HuH-7 (cell line): ENCODE results near the gene C7orf25.

Experiments used
- DNase-seq: peaks from one replicate; pipeline ENCODE4 v3.0.0; 2011; ENCODE audit warnings: low spot score

The C7orf25 gene

GRCh38 chr7:42911454-42912447 lies at the start of gene C7orf25:
Gene C7orf25 (minus strand): TSS chr7:42912070. CDS start chr7:42910900, 1,170 bp downstream.
- DNase-seq: peak; percentile 88

GRCh38 chr7:42961170-42961569 lies 49.3 kb upstream of the C7orf25 start:
- no peak for DNase-seq

- no peak for DNase-seq
Observed at GRCh38 chr7:42960762-42961161, 48.9 kb upstream of the C7orf25 start.

- DNase-seq: no peak
Observed at GRCh38 chr7:42959549-42959948, 47.7 kb upstream of the C7orf25 start.

- DNase-seq: no peak
Observed at GRCh38 chr7:42956062-42956461, 44.2 kb upstream of the C7orf25 start.

GRCh38 chr7:42953994-42954393 lies 42.1 kb upstream of the C7orf25 start:
- no peak for DNase-seq

- DNase-seq: no peak
Observed at GRCh38 chr7:42952328-42952727, 40.5 kb upstream of the C7orf25 start.

- no peak for DNase-seq
Observed at GRCh38 chr7:42950417-42950816, 38.5 kb upstream of the C7orf25 start.

GRCh38 chr7:42947521-42947920 lies 35.7 kb upstream of the C7orf25 start:
- DNase-seq: no peak

GRCh38 chr7:42946627-42946950 lies 34.7 kb upstream of the C7orf25 start:
- no peak for DNase-seq

GRCh38 chr7:42945821-42946626 lies 34.2 kb upstream of the C7orf25 start:
- no peak for DNase-seq

- DNase-seq: peak; percentile 58
Observed at GRCh38 chr7:42940985-42941847, 29.3 kb upstream of the C7orf25 start.

GRCh38 chr7:42939457-42940240 lies 27.8 kb upstream of the C7orf25 start:
- DNase-seq: no peak

GRCh38 chr7:42935861-42936260 lies 24.0 kb upstream of the C7orf25 start:
- no peak for DNase-seq

- DNase-seq: no peak
Observed at GRCh38 chr7:42934291-42934690, 22.4 kb upstream of the C7orf25 start.

- no peak for DNase-seq
Observed at GRCh38 chr7:42932811-42933591, 21.1 kb upstream of the C7orf25 start.

GRCh38 chr7:42931834-42932651 lies 20.2 kb upstream of the C7orf25 start, which contains the start of the genes MRPL32 and PSMA2:
Gene MRPL32 (plus strand): TSS chr7:42932376. CDS start chr7:42932387, 11 bp downstream.
Gene PSMA2 (minus strand): TSS chr7:42932174. CDS start chr7:42932158, 16 bp downstream.
- DNase-seq: peak; percentile 91

- DNase-seq: no peak
Observed at GRCh38 chr7:42931447-42931833, 19.6 kb upstream of the C7orf25 start.

- no peak for DNase-seq
Observed at GRCh38 chr7:42930889-42931288, 19.0 kb upstream of the C7orf25 start.
